GM12878 (cell line): Measurements from ENCODE around the gene TAF11L9.
"Not testable (repeated sequence)": the region's sequence is repeated elsewhere in the genome, so short reads cannot be mapped to it uniquely, and the experiment has no call there.

Experiments
- MXI1 ChIP-seq: fragments of 150-350 bp; IDR thresholded peaks from 2 replicates; pipeline ENCODE4 v1.6.1; 2011; ENCODE audit warnings: low read depth, mild to moderate bottlenecking, inconsistent platforms, low read length, improper control_type of control experiment
- POLR2A ChIP-seq: IDR thresholded peaks from 2 replicates; pipeline ENCODE4 v1.6.1; 2011; ENCODE audit warnings: low read depth, mild to moderate bottlenecking, low read length
- USF2 ChIP-seq: IDR thresholded peaks from 2 replicates; pipeline ENCODE4 v1.6.1; 2011; ENCODE audit warnings: low read depth, low read length, improper control_type of control experiment, borderline replicate concordance

DNA sequence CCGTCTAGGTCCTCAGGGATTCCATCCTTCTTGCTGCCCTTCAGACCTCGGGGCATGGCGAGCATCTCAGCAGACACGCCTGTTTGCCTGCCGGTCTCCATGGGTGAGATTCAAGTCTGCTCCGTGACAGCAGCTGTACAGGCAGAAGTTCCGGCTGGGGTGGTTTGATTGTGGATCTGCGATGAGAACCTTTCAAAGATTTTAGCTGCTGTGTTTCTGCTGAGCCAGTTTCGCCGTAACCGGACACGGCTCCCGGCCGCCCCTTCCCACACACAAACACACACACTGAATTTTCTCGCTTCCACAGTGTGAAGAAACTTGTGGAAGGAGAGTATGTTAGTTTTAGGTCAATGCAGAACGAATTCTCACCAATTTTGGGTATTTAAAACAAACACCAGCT is 3.3 kb downstream of the TAF11L9 start, which contains the start of gene TAF11L8:
- not testable (repeated sequence) for TF ChIP-seq USF2, MXI1, POLR2A
